ENCODE measurements around the gene DYNC2I2.
"Not testable (repeated sequence)": the region's sequence is repeated elsewhere in the genome, so short reads cannot be mapped to it uniquely, and the experiment has no call there.

Gene DYNC2I2

DNA sequence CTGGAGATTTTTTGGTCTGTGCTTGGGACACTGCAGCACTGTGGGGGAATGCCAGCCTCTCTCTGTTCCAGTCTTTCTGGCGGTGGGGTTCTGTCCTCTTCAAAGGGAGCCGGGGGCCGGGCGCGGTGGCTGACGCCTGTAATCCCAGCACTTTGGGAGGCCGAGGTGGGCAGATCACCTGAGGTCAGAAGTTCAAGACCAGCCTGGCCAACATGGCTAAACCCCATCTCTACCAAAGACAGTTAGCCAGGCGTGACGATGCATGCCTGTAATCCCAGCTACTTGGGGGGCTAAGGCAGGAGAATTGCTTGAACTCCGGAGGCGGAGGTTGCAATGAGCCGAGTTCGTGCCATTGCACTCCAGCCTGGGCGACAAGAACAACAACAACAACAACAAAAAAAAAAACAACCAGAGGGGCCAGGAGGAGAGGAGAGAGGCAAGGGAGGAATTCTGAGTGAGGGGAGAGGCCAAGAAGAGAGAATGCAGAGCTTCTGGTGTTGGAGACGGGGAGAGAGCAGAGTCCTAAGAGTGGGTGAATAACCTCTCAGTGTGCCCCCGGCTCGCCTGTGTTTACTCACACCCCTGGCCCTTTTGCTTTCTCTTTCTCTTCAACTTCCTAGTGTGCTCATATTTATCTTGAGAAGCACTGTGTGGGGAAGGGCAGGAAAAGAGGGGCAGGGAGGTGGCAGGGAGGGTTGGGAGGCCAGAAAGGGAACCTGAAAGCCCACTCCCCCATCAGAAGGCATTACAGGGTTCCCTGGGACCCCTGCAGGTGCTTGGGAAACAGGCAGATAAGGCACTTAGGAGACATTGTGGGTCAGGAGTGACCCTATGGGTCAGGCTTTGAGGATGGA is 29.2 kb upstream of the DYNC2I2 start:
- DNase-seq = no peak

DNA sequence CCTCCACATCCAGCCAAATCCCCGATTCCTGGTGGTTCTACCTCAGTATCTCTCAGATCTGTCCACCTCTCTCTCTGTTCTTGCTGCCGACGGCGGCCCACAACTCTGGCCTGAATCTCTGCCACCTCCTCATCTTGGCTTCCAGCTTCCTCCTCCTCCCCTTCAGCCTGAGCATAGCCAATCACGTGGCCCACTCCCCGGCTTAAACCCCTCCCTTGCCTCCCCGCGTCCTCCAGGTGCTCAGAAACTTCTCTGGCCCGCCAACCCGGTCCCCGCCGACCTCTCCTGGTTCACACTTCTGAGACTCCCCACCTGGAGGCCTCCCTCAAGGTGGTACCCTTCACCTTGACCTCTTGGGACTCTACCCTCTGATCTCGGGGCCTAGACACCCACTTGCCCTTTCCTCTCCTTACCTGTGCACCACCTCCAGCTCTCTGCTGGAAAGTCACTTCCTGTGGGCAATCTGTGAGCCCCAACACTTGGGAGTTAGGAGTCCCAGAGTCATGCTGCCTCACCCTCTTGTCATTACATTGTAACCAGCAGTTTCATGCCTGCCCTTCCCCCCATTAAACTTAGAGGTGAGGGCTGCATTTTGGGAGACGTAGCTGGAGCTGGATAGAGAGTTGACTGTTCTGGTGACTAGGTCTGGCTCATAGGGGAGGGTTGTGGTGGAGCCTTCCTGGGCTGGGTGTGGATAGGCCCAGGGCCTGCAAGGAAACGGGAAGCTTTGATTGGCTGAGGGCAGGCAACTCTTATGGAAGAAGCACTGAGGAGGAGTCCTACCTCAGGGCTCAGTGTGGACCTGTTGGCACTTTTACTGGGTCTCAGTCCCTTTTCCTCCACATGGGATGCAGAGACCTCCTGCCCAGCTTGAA is 27.9 kb upstream of the DYNC2I2 start:
- peak in 1 of 2 experiments; percentile 24 for DNase-seq

DNA sequence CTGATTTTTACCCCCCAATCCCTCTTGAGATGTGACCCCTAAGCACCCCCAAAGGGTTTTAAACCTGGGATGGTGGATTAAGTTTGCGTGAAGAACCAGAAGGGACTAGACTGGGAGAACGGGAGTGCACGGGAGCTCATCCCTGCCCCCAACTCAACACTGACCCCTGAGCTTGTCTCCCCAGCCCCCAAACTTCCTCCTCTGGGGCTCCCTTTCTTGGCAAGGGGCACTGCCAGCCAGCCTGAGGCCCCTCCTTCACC is 27.3 kb upstream of the DYNC2I2 start:
- no peak for DNase-seq

DNA sequence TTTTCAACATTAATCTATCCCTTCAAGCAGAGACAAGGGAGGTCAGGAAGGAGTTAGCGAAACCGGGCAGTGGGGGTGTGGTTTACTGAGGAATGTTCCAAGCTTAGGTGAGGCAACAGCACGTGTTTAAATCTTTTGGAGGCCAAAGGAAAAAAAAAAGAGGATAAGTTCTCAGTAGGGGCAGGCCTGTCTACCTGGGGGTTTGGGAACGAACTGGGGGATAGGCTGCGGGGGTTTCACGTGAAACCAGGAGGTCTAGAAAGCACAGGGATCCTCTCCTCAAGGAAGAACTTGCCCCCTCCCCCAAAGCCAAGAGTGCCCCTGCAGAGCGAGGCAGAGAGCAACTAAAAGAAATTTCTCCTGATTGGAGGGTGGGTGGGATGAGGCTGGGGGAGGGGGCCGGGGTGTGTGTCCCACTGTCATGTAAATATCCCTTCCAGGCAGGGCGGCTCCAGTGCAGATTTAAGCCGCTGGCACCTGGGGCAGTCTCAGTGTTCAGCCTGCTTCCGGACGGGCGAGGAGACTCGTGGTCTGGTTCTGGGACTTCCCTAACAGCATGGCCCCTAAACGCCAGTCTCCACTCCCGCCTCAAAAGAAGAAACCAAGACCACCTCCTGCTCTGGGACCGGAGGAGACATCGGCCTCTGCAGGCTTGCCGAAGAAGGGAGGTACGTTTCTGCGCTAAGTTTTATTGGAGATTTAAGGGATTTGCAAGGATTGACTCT is 26.9 kb upstream of the DYNC2I2 start:
- DNase-seq = no peak

DNA sequence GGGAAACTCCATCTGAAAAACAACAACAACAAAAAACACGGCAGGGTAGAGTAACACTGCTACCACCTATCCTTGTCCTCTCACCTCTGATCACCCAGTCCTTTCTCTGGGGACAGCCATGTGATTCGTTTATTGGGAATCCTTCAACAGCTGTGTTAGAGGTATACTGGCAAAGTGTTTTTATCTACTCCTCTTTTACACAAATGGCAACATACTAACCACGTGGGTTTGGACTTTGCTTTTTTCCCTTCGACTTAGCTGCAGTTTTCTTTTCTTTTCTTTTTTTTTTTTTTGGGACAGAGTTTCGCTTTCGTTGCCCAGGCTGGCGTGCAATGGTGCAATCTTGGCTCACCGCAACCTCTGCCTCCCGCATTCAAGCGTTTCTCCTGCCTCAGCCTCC is 21.1 kb upstream of the DYNC2I2 start:
- no peak for DNase-seq

DNA sequence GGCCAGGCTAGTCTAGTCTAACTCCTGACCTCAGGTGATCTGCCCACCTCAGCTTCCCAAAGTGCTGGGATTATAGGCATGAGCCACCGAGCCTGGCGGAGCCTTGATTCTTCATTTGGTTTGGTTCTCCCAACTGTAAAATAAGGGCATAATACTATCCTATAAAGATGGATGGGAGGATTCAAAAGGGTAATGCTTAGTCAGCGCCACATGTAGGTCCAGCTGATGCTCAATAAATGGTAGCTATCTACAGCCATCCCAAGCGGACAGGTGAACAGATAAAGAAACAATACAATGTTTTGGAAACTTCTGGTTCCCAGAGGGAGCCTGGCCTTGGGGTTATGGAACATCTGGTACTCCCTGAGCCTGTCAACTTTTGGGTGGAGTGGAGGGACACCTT is 18.7 kb upstream of the DYNC2I2 start:
- DNase-seq = no peak

DNA sequence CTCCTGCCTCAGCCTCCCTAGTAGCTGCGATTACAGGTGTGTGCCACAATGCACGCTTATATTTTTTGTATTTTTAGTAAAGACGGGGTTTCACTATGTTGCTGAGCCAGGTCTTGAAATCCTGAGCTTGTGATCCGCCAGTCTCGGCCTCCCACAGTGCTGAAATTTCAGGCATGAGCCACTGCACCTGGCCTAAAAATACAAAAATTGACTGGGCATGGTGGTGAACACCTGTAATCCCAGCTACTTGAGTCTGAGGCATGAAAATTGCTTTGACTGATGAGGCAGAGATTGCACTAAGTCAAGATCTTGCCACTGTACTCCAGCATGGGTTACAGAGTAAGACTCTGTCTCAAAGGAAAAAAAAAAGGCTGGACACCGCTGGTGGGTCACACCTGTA is 13.1 kb upstream of the DYNC2I2 start:
- DNase-seq = no peak

DNA sequence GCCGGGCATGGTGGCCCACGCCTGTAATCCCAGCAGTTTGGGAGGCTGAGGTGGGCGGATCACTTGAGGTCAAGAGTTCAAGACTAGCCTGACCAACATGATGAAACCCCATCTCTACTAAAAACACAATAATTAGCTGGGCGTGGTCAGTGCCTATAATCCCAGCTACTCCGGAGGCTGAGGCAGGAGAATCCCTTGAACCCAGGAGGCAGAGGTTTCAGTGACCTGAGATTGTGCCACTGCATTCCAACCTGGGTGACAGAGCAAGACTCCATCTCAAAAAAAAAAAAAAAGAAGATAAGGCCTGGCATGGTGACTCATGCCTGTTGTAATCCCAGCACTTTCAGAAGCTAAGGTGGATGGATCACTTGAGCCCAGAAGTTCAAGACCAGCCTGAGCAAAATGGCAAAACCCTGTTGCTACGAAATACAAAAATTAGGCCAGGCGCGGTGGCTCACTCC is 9.9 kb upstream of the DYNC2I2 start:
- not testable (repeated sequence) for DNase-seq

DNA sequence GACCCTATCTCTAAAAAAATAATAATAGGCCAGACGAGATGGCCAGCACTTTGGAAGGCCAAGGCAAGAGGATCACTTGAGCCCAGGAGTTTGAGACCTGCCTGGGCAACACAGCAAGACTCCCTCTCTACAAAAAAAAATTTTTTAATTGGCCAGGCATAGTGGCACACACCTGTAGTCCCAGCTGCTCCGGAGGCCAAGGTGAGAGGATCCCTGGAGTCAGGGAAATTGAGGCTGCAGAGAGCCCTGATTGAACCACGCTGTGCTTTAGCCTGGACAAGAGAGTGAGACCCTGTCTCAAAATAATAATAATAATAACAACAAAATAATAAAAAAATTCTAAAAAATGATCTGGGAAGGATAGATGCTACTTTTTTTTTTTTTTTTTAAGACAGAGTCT is 1.1 kb upstream of the DYNC2I2 start:
- DNase-seq = no peak

DNA sequence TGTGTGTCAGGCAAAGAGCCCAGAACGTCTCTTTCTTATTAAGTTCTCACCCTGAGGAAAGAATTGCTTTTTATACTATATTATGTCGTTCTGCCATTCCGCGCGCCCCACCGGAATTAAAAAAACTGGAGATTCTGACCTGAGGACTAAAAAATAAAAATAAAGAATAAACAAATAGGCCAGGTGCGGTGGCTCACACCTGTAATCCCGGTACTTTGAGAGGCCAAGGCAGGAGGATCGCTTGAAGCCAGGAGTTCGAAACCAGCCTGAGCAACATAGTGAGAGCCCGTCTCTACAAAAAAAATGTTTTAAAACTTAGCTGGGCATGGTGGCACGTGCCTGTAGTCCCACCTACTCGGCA is 677 bp upstream of the DYNC2I2 start:
- DNase-seq = no peak

DNA sequence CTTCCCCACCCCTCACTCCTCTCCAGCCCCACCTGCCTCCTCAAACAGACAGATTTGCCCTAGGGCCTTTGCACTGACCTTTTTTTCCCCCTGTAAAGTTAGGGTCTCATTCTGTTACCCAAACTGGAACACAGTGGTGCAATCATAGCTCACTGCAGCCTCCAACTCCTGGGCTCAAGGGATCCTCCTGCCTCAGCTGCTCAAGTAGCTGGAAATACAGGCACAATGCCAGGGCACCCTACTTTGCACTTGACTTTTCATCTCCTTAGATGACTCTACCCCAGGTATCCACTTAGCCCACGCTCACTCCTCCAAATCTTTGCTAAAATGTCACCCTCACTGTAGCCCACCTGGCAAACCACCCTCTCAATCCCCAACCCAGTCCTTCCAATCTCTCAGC is 2.2 kb downstream of the DYNC2I2 start:
- DNase-seq = no peak

DNA sequence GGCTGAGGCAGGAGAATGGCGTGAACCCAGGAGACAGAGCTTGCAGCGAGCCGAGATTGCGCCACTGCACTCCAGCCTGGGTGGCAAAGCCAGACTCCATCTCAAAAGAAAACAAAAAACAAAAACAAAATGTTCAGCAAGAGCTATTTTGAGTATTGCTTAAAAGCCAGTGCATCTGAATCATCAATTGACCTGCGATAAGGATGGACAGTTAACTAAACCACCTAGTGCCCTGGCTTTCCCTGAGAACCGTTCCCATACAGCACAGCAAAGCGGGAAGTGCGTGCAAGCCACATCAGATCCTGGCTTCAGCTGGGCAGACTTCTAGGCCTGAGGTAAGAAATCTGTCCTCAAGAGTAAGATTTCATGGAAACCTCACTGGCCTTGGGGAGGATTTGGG is 2.7 kb downstream of the DYNC2I2 start:
- no peak for DNase-seq

DNA sequence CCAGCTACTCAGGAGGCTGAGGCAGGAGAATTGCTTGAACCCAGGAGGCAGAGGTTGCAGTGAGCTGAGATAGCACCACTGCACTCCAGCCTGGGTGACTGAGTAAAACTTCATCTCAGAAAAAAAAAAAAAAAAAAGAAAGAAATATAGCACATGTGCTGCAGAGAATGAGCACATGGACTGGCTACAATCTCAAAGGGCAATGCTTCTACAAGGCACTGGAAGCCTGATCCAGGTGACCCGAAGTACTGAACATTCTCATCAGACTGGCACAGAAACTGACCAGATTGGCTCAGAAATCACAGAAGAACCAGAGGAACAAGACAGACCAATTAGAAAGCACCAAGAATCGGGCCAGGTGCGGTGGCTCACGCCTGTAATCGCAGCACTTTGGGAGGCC is 4.8 kb downstream of the DYNC2I2 start:
- DNase-seq = no peak

DNA sequence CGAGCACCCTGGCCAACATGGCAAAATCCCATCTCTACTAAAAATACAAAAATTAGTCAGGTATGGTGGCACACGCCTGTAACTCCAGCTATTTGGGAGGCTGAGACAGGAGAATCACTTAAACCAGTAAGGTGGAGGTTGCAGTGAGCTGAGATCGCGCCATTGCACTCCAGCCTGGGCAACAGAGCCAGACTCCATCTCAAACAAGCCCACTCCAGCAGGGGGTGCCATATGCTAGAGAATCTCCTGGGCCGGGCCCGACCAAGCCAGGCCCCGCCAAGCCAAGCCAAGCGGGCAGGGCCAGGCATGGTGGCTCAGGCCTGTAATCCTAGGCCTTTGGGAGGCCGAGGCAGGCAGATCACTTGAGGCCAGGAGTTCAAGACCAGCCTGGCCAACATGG is 8.4 kb downstream of the DYNC2I2 start:
- DNase-seq = peak in 1 of 2 experiments; percentile 15

DNA sequence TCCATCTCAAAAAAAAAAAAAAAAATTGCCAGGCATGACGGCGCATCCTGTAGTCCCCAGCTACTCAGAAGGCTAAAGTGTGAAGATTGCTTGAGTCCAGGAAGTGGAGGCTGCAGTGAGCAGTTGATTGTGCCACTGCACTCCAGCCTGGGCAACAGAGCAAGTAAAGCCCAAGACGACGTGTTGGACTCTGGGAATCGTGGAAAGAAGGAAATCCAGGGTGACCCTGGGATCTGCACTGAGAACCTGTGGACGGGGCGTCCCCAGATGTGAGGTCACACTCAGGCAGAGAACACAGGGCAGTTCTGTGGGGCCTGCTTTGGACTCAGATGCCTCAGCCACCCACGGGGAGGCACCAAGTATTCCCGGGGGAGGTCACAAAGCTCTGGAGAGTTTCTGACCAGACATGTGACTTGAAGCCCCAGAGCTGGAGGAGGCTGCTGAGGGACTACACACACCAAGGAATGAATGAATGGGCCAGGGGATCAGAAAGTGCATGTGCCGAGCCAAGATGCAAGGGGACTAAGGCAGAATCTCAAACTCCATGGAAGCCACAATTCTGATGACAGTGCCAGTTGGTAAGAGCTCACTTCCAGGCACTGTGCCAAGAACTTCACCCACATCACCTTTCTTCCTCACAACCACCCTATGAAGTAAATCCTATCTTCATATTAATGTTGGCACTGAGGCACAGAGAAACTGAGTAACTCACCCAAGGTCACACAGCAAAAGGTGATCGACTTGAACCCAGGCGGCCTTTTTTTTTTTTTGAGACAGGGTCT is 12.9 kb downstream of the DYNC2I2 start:
- no peak for DNase-seq

DNA sequence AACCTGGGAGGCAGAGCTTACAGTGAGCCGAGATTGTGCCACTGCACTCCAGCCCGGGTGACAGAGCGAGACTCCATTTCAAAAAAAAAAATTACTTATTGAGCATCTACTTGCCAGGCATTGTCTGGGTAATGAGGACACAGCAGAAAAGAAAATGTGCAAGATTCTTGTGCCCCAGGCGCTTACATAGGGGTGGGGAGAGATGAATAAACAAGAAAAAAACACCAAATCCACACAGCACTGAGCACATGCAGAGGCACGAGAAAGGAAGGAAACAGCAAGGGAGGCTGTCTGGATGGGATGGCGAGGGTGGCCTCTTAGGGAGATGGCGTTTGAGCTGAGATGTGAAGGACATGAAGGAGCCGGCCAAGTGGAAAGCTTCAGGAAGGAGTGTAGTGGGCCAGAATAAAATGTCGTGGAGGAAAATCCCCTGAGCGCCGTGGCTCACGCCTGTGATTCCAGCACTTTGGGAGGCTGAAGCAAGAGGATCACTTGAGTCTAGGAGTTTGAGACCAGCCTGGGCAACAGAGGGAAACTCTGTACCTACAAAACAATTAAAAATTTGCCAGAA is 13.9 kb downstream of the DYNC2I2 start:
- DNase-seq = no peak

DNA sequence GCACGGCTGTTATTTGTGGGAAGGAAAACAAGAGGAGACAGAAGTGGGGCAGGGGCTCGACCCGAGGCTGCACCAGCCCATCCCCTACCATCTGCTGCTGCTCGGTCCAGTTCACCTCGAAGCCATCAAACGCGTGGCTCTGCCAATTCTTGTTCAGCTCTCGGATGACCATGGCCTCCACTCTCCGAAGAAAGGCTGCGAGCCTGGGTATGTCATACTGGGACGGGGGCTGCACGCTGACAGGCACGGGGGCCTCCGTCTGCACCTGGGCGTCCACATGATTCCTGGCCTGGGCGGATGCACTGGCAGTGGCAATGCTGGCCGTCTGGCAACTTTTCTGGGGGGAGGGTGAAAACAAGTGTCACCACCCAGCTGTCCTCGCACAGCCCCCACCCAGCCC is 16.0 kb downstream of the DYNC2I2 start:
- no peak for DNase-seq

DNA sequence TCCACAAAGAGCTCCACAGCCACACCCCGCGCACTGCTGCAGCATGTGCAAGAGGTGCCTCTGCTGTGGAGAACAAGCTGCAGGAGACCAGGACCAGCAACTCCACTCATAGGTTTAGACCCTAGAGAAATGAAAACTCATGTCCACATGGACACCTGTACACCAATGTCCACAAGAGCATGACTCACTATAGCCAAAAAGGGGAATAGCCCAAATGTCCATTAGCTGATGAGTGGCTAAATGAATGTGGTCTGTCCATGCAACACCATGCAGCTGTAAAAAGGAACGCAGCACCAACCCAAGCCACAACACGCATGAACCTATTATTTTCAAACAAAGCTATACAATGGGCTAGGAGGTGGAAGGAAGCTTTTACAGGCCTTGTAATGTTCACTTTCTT is 18.1 kb downstream of the DYNC2I2 start:
- no peak for DNase-seq

DNA sequence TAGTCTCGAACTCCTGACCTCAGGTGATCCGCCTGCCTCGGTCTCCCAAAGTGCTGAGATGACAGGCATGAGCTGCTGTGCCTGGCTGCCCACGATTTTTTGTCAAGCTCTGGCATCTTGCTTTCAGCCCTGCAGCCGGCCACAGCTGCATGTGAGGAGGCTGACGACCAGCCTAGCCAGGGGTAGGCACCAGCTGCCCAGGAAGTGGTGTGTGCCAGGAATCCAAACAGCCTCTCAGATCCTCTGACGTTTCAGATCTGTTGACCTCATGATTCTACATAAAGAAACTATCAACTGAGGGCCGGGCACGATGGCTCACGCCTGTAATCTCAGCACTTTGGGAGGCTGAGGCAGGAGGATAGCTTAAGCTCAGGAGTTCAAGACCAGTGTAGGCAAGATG is 19.0 kb downstream of the DYNC2I2 start:
- no peak for DNase-seq

DNA sequence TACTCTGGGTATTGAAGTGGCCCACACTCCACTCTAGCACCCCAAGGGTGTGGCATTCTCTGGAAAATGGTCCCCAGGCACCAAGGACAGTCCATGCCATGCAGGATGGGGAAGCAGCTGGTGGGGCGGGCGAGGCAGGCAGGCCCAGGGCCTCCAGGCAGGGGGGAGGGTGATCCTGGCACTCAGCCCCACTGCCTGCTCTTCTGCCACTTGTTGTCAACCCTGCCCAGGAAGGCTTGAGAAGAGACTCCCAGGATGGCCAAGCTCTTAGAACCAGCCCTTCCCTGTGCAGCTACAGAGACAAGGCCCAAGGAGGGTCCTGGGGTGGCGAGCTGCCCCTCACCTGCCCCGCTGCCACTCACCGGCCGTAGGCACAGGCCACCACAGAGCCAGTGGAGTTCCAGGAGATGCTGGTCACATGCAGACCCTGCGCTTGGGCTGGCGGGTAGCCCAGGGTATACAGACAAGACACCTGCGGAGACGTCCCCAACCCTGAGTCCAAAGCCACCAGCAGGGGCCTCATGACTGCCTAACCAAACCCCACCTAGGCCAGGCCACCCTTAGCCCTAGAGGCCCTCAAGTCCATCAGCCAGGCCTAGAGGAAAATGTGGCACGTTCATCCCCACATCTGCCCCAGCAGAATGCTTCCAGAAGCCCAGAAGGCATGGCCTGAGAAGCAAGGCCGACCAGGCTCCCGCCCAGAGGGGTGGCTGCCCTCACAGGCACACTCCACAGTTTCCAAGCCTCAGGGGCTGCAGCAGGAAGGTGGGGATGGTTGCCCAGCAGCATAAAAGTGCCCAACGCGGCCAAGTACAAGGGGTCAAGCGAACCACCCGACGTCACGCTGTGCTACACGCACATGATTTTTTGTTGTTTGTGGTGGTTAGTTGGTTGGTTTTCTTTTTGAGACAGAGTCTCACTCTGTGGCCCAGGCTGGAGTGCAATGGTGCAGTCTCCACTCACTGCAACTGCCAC is 19.8 kb downstream of the DYNC2I2 start:
- peak in 1 of 2 experiments; percentile 32 for DNase-seq

DNA sequence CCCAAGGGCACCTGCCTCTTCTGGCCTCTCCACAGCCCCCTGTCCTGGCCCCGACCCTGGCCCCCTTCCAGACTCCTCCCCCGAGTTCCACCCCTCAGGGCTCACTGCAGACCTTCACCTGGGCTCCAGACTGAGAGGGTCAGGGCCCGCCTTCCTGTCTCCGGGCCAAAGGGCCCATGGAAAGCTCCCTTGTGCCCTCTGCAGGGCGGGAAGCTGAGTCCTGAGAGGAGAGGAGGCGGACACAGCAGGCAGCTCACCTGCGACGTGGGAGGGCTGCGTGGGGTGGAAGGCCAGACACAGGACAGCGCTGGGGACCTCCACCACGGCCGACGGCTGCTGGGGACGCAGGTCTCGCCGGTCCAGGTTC is 20.6 kb downstream of the DYNC2I2 start:
- DNase-seq = no peak
